GM21423 (cell line): Measurements from ENCODE around the gene CENPL.

Experiments
- ATAC-seq: cut with Tn5 transposase; IDR thresholded peaks from one replicate; pipeline ENCODE4 v1.9.1; 2021; ENCODE audit warnings: mild to moderate bottlenecking, moderate library complexity; ENCODE audit not compliant: unreplicated experiment

Gene CENPL

GRCh38 chr1:173758980-173759379, 65.7 kb downstream of the CENPL start:
- ATAC-seq = no peak

- no peak for ATAC-seq
Measured at GRCh38 chr1:173758110-173758509, 66.6 kb downstream of the CENPL start.

- no peak for ATAC-seq
Measured at GRCh38 chr1:173757666-173758065, 67.0 kb downstream of the CENPL start.

GRCh38 chr1:173753830-173754229, 70.9 kb downstream of the CENPL start:
- ATAC-seq = no peak
